GM23338 (cell line): ENCODE results near the gene PARVA. TPM values are rescaled to one million over a fixed set of nuclear protein-coding genes. Genes with fewer than 3 reads are reported as not detected.

Experiments
- ATAC-seq: fragments of 200-7000 bp; cut with Tn5 transposase; 3 replicates; pipeline ENCODE4 v1.9.1; 2020
- DNase-seq: peaks from one replicate; pipeline ENCODE4 v3.0.0-alpha.2; 2015; ENCODE audit warnings: low spot score
- H2AFZ ChIP-seq: fragments of 200-600 bp; sonication (generic); 2 replicates; pipeline ENCODE4 v1.8.0; 2016; ENCODE audit warnings: antibody characterized with exemption, mild to moderate bottlenecking, moderate library complexity
- H3F3A ChIP-seq: fragments of 200-600 bp; sonication (generic); replicated peaks from 2 replicates; pipeline ENCODE4 v1.8.0; 2017; ENCODE audit warnings: antibody characterized with exemption, mixed run types, low read depth
- H3K27ac ChIP-seq: fragments of 200-600 bp; sonication (generic); 2 replicates; pipeline ENCODE4 v1.6.1; 2016; ENCODE audit warnings: low read depth
- H3K27me3 ChIP-seq: fragments of 200-600 bp; sonication (generic); 2 replicates; pipeline ENCODE4 v1.8.0; 2016; ENCODE audit warnings: mild to moderate bottlenecking, mixed run types, moderate library complexity; ENCODE audit not compliant: insufficient read depth
- H3K36me3 ChIP-seq: fragments of 200-600 bp; sonication (generic); 2 replicates; pipeline ENCODE4 v1.8.0; 2016; ENCODE audit warnings: mild to moderate bottlenecking; ENCODE audit not compliant: insufficient read depth
- H3K4me1 ChIP-seq: fragments of 200-600 bp; sonication (generic); 2 replicates; pipeline ENCODE4 v1.8.0; 2016; ENCODE audit warnings: mild to moderate bottlenecking, moderate library complexity; ENCODE audit not compliant: insufficient read depth
- H3K4me2 ChIP-seq: fragments of 200-600 bp; sonication (generic); 2 replicates; pipeline ENCODE4 v1.7.1; 2017; ENCODE audit warnings: mixed run types
- H3K4me3 ChIP-seq: fragments of 200-600 bp; sonication (generic); 2 replicates; pipeline ENCODE4 v1.6.1; 2016; ENCODE audit warnings: mixed run types
- H3K79me2 ChIP-seq: fragments of 200-600 bp; sonication (generic); replicated peaks from 2 replicates; pipeline ENCODE4 v1.8.0; 2017; ENCODE audit warnings: mild to moderate bottlenecking; ENCODE audit not compliant: insufficient read depth
- H3K9me2 ChIP-seq: fragments of 200-600 bp; sonication (generic); 2 replicates; pipeline ENCODE4 v1.8.0; 2017; ENCODE audit not compliant: insufficient read depth
- H4K20me1 ChIP-seq: fragments of 200-600 bp; sonication (generic); replicated peaks from 2 replicates; pipeline ENCODE4 v1.8.0; 2017; ENCODE audit warnings: mild to moderate bottlenecking; ENCODE audit not compliant: insufficient read depth
- H3K27ac Mint-ChIP-seq: 2 replicates; pipeline ENCODE4 v1.8.0; 2020; ENCODE audit warnings: inconsistent platforms, mild to moderate bottlenecking, moderate library complexity, mixed read lengths
- H3K27me3 Mint-ChIP-seq: 3 replicates; pipeline ENCODE4 v1.8.0; 2022; ENCODE audit warnings: low read depth, mild to moderate bottlenecking, moderate library complexity, mixed read lengths, inconsistent platforms; ENCODE audit not compliant: insufficient read depth, poor library complexity
- H3K36me3 Mint-ChIP-seq: 3 replicates; pipeline ENCODE4 v1.8.0; 2021; ENCODE audit warnings: low read depth, mild to moderate bottlenecking, inconsistent platforms, moderate library complexity, mixed read lengths
- H3K4me1 Mint-ChIP-seq: 3 replicates; pipeline ENCODE4 v1.8.0; 2020; ENCODE audit warnings: mild to moderate bottlenecking, inconsistent platforms, mixed read lengths
- H3K4me3 Mint-ChIP-seq: 3 replicates; pipeline ENCODE4 v1.8.0; 2021; ENCODE audit warnings: moderate library complexity, mild to moderate bottlenecking, inconsistent platforms, mixed read lengths
- H3K9me3 Mint-ChIP-seq: 3 replicates; pipeline ENCODE4 v1.8.0; 2020; ENCODE audit warnings: moderate library complexity, mild to moderate bottlenecking, inconsistent platforms, mixed read lengths
- CREB1 ChIP-seq: fragments of 250-450 bp; sonication (Bioruptor Pico); IDR thresholded peaks from 2 replicates; pipeline ENCODE4 v1.5.0; 2020; ENCODE audit warnings: low read depth, mild to moderate bottlenecking, moderate library complexity
- EZH2 ChIP-seq: fragments of 200-600 bp; sonication (generic); IDR thresholded peaks from one replicate; pipeline ENCODE4 v1.8.0; 2017; ENCODE audit warnings: antibody characterized with exemption, mild to moderate bottlenecking, low read depth; ENCODE audit not compliant: unreplicated experiment
- EZH2phosphoT487 ChIP-seq: fragments of 200-600 bp; sonication (generic); IDR thresholded peaks from one replicate; pipeline ENCODE4 v1.8.1; 2018; ENCODE audit warnings: antibody characterized with exemption; ENCODE audit not compliant: unreplicated experiment
- JUNB ChIP-seq: IDR thresholded peaks from one replicate; pipeline ENCODE4 v1.6.1; 2016; ENCODE audit warnings: antibody characterized with exemption; ENCODE audit not compliant: unreplicated experiment
- NANOG ChIP-seq: IDR thresholded peaks from 2 replicates; pipeline ENCODE4 v1.6.1; 2016; ENCODE audit warnings: antibody characterized with exemption, borderline replicate concordance
- POLR2AphosphoS5 ChIP-seq: IDR thresholded peaks from 2 replicates; pipeline ENCODE4 v1.6.1; 2016; ENCODE audit warnings: antibody characterized with exemption, low read depth
- STAT1 ChIP-seq: IDR thresholded peaks from one replicate; pipeline ENCODE4 v1.6.1; 2016; ENCODE audit warnings: antibody characterized with exemption; ENCODE audit not compliant: unreplicated experiment
- ZNF114 ChIP-seq: fragments of 250-450 bp; sonication (Bioruptor Pico); IDR thresholded peaks from 2 replicates; pipeline ENCODE4 v1.5.0; 2020; ENCODE audit warnings: mild to moderate bottlenecking, moderate library complexity
- ZNF331 ChIP-seq: fragments of 250-450 bp; sonication (Bioruptor Pico); IDR thresholded peaks from 2 replicates; pipeline ENCODE4 v1.5.0; 2020; ENCODE audit warnings: low read depth, mild to moderate bottlenecking, moderate library complexity
- polyA plus RNA-seq: library from polyadenylated mRNA; unstranded; fragments of >200 nt; fragmentation: Nextera tagmentation; extraction: Ambion mirVana; gene quantifications from 2 replicates; pipeline ENCODE4 v1.2.1, GENCODE V29; 2016
- total RNA-seq: library from RNA; depleted of rRNA; stranded (reverse); fragments of >200 nt; shearing (Covaris generic); gene quantifications from 2 replicates; pipeline ENCODE4 v1.2.3, GENCODE V29; 2014
- TF ChIP-seq, protein P1 (sequence below): fragments of 250-450 bp; sonication (Bioruptor Pico); IDR thresholded peaks from 2 replicates; pipeline ENCODE4 v1.5.0; 2020; ENCODE audit warnings: mild to moderate bottlenecking, moderate library complexity
- TF ChIP-seq, protein P2 (sequence below): IDR thresholded peaks from one replicate; pipeline ENCODE4 v1.6.1; 2018; ENCODE audit warnings: antibody characterized with exemption; ENCODE audit not compliant: unreplicated experiment
- TF ChIP-seq, protein P3 (sequence below): IDR thresholded peaks from 2 replicates; pipeline ENCODE4 v1.6.1; 2016; ENCODE audit warnings: antibody characterized with exemption
- TF ChIP-seq, protein P4 (sequence below), 2 experiments: fragments of 200-600 bp in 1 of 2; sonication (generic) in 1 of 2; conservative IDR thresholded peaks; 2 replicates each; pipeline versions ENCODE4 v1.5.1 to v1.6.1; 2016 to 2017; ENCODE audit warnings: antibody characterized with exemption in 2 of 2, low read depth in 2 of 2, mild to moderate bottlenecking in 2 of 2, moderate library complexity in 1 of 2

Gene PARVA
- total and polyA plus RNA-seq, 2 experiments from 2014 or later: 5.8 to 6.9 TPM

DNA sequence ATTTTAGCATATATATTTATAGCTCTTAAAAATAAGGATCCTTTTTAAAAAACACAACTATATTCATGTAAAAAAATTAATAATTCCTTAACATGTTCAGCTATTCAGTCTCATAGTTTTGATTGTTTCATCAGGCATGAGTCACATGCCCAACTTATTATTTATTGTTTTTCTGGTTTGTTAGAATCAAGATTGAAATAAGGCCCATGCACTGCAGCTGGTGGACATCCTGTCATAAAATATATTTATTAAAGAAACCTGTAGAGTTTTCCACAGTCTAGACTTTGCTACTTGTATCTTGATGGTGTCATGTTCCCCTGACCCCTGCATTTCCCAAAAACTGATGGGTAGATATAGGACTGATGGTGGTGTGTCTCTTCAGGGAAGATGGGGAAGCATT lies 77.4 kb downstream of the PARVA start:
- Histone ChIP-seq H3K4me2 (no peak overlapping the region), H3K4me3 (no peak overlapping the region), H3K36me3 (no peaks in the 10 kb centered on the region), H2AFZ (no peak overlapping the region), H3K4me1 (no peaks in the 10 kb centered on the region), H3F3A (no peaks in the 10 kb centered on the region), H3K79me2 (no peaks in the 10 kb centered on the region), H3K9me2 (no peaks in the 10 kb centered on the region), H3K27ac (no peak overlapping the region), H4K20me1 (no peaks in the 10 kb centered on the region), H3K27me3 (no peaks in the 10 kb centered on the region)
- H3K4me1 Mint-ChIP-seq: peaks cover 9% of the 10 kb centered on the region
- no peak for TF ChIP-seq ZNF114 (CRISPR knock-in tag)
- TF ChIP-seq EZH2: no peak
- TF ChIP-seq JUNB: no peak
- TF ChIP-seq, protein P1, sequence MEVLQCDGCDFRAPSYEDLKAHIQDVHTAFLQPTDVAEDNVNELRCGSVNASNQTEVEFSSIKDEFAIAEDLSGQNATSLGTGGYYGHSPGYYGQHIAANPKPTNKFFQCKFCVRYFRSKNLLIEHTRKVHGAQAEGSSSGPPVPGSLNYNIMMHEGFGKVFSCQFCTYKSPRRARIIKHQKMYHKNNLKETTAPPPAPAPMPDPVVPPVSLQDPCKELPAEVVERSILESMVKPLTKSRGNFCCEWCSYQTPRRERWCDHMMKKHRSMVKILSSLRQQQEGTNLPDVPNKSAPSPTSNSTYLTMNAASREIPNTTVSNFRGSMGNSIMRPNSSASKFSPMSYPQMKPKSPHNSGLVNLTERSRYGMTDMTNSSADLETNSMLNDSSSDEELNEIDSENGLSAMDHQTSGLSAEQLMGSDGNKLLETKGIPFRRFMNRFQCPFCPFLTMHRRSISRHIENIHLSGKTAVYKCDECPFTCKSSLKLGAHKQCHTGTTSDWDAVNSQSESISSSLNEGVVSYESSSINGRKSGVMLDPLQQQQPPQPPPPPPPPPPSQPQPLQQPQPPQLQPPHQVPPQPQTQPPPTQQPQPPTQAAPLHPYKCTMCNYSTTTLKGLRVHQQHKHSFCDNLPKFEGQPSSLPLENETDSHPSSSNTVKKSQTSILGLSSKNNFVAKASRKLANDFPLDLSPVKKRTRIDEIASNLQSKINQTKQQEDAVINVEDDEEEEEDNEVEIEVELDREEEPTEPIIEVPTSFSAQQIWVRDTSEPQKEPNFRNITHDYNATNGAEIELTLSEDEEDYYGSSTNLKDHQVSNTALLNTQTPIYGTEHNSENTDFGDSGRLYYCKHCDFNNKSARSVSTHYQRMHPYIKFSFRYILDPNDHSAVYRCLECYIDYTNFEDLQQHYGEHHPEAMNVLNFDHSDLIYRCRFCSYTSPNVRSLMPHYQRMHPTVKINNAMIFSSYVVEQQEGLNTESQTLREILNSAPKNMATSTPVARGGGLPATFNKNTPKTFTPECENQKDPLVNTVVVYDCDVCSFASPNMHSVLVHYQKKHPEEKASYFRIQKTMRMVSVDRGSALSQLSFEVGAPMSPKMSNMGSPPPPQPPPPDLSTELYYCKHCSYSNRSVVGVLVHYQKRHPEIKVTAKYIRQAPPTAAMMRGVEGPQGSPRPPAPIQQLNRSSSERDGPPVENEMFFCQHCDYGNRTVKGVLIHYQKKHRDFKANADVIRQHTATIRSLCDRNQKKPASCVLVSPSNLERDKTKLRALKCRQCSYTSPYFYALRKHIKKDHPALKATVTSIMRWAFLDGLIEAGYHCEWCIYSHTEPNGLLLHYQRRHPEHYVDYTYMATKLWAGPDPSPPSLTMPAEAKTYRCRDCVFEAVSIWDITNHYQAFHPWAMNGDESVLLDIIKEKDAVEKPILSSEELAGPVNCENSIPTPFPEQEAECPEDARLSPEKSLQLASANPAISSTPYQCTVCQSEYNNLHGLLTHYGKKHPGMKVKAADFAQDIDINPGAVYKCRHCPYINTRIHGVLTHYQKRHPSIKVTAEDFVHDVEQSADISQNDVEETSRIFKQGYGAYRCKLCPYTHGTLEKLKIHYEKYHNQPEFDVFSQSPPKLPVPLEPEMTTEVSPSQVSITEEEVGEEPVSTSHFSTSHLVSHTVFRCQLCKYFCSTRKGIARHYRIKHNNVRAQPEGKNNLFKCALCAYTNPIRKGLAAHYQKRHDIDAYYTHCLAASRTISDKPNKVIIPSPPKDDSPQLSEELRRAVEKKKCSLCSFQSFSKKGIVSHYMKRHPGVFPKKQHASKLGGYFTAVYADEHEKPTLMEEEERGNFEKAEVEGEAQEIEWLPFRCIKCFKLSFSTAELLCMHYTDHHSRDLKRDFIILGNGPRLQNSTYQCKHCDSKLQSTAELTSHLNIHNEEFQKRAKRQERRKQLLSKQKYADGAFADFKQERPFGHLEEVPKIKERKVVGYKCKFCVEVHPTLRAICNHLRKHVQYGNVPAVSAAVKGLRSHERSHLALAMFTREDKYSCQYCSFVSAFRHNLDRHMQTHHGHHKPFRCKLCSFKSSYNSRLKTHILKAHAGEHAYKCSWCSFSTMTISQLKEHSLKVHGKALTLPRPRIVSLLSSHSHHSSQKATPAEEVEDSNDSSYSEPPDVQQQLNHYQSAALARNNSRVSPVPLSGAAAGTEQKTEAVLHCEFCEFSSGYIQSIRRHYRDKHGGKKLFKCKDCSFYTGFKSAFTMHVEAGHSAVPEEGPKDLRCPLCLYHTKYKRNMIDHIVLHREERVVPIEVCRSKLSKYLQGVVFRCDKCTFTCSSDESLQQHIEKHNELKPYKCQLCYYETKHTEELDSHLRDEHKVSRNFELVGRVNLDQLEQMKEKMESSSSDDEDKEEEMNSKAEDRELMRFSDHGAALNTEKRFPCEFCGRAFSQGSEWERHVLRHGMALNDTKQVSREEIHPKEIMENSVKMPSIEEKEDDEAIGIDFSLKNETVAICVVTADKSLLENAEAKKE (CRISPR knock-in tag): no peak
- TF ChIP-seq EZH2phosphoT487: no peak
- TF ChIP-seq CREB1: no peak
- TF ChIP-seq, protein P2, sequence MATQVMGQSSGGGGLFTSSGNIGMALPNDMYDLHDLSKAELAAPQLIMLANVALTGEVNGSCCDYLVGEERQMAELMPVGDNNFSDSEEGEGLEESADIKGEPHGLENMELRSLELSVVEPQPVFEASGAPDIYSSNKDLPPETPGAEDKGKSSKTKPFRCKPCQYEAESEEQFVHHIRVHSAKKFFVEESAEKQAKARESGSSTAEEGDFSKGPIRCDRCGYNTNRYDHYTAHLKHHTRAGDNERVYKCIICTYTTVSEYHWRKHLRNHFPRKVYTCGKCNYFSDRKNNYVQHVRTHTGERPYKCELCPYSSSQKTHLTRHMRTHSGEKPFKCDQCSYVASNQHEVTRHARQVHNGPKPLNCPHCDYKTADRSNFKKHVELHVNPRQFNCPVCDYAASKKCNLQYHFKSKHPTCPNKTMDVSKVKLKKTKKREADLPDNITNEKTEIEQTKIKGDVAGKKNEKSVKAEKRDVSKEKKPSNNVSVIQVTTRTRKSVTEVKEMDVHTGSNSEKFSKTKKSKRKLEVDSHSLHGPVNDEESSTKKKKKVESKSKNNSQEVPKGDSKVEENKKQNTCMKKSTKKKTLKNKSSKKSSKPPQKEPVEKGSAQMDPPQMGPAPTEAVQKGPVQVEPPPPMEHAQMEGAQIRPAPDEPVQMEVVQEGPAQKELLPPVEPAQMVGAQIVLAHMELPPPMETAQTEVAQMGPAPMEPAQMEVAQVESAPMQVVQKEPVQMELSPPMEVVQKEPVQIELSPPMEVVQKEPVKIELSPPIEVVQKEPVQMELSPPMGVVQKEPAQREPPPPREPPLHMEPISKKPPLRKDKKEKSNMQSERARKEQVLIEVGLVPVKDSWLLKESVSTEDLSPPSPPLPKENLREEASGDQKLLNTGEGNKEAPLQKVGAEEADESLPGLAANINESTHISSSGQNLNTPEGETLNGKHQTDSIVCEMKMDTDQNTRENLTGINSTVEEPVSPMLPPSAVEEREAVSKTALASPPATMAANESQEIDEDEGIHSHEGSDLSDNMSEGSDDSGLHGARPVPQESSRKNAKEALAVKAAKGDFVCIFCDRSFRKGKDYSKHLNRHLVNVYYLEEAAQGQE: no peak
- TF ChIP-seq STAT1: no peak
- TF ChIP-seq, protein P3, sequence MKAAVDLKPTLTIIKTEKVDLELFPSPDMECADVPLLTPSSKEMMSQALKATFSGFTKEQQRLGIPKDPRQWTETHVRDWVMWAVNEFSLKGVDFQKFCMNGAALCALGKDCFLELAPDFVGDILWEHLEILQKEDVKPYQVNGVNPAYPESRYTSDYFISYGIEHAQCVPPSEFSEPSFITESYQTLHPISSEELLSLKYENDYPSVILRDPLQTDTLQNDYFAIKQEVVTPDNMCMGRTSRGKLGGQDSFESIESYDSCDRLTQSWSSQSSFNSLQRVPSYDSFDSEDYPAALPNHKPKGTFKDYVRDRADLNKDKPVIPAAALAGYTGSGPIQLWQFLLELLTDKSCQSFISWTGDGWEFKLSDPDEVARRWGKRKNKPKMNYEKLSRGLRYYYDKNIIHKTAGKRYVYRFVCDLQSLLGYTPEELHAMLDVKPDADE: no peak
- TF ChIP-seq, protein P4, sequence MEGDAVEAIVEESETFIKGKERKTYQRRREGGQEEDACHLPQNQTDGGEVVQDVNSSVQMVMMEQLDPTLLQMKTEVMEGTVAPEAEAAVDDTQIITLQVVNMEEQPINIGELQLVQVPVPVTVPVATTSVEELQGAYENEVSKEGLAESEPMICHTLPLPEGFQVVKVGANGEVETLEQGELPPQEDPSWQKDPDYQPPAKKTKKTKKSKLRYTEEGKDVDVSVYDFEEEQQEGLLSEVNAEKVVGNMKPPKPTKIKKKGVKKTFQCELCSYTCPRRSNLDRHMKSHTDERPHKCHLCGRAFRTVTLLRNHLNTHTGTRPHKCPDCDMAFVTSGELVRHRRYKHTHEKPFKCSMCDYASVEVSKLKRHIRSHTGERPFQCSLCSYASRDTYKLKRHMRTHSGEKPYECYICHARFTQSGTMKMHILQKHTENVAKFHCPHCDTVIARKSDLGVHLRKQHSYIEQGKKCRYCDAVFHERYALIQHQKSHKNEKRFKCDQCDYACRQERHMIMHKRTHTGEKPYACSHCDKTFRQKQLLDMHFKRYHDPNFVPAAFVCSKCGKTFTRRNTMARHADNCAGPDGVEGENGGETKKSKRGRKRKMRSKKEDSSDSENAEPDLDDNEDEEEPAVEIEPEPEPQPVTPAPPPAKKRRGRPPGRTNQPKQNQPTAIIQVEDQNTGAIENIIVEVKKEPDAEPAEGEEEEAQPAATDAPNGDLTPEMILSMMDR (conservative IDR thresholded peaks at IDR 0.05; ENCODE audit: low read depth in 2 of 2): no peak
- no peak for TF ChIP-seq NANOG
- TF ChIP-seq POLR2AphosphoS5: no peak
- TF ChIP-seq ZNF331 (CRISPR knock-in tag): no peak
- H3K9me3 Mint-ChIP-seq: no peaks in the 10 kb centered on the region
- DNase-seq: no peak
- H3K27me3 Mint-ChIP-seq: no peaks in the 10 kb centered on the region
- no peak for ATAC-seq
- no peak overlapping the region for H3K4me3 Mint-ChIP-seq
- H3K36me3 Mint-ChIP-seq: no peaks in the 10 kb centered on the region
- H3K27ac Mint-ChIP-seq: no peak overlapping the region
